HG03439 (cell line): ENCODE data around the gene XYLT1.

Source experiments
- ATAC-seq: cut with Tn5 transposase; IDR thresholded peaks from one replicate; pipeline ENCODE4 v1.9.1; 2021; ENCODE audit warnings: mild to moderate bottlenecking, moderate library complexity; ENCODE audit not compliant: unreplicated experiment

XYLT1 gene

DNA sequence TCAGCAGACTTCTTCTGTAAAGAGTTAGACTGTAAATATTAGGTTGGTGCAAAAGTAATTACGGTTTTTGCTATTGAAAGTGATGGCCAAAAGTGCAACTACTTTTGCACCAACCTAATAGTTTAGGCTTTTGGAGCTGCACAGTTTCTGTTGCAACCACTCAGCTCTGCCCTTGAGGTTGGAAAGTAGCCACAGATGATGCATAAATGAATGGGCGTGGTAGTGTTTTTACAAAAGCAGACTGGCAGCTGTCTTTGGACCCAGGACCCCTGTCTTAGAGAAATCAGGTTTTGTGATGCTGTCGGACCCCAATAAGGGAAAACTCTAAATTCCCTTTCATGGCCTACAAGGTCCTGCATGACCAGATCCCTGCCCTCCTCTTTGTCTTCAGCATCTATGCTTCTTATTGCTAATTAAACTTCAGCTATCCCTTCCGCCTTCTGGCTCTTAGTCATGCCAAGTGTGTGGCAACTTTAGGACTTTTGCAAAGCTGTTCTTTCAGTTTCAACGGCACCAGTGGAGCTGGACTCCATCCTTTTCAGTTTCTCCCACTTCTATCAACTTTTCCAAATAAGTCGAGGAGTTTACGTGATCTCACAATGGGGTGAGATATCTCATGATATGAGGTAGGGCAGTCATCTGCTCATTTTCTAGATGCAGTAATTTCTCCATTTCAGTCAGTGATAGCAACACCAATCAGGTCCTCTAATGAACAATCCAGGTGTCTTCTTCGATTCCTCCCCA lies 232.3 kb downstream of the XYLT1 start:
- no peak for ATAC-seq

DNA sequence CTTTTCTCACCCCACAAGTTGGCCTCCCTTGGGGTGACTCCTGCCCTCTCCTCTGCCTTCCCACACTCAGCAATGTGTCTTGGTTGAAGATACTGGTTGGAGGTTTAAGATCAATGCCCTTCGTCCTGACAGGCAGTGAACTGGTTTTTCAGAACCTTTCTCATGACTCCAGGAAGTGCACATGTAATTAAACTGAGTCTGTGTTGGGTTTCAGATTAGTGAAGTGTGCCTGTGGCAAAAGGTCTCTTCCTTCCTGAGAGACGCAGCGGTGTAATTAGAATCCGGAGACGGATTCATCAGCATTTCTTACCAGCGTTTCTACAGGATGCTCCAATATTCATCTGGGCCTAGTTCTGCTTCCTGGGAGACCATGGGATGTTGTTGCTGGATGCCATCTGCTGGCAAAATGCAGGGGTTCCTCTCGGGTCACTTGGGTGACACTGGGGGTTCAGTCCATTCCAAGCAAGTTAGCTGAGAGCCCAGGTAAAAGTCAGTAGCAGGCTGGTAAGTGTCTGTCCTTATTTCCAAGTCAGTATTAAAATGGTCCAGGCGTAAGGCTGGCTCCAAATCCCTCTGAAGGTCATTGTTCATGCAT lies 233.3 kb downstream of the XYLT1 start:
- ATAC-seq, result no peak

DNA sequence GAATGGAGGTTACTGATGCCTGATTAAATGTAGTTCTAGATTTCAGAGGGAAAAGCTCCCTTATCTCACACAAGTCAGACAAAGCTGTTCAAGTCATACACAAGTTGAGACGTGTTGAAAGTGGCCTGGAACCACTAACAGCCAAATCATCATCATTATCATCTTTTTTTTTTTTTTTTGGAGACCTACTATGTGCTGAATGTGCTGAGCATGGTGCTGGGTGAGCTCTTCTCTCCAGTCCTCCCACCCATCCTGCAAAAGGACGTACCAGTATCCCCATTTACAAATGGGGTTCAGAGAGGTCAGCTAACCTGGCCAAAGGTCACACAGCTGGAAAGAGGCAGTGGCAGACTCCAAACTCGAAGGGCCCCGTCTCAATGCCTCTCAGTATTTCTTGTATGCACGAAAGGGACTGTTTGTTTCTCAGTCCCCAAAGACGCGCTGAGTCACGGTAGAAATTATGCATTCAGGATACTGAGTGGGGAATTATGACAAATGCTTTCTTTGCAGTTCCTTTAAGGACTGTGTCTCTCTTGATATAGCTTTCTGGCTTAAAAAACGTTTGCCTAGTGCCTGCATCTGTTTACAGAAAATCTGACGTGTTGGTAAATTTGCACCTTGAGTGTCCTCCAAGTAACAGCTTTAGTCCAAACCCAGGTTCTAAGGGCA lies 235.5 kb downstream of the XYLT1 start:
- ATAC-seq, result no peak

DNA sequence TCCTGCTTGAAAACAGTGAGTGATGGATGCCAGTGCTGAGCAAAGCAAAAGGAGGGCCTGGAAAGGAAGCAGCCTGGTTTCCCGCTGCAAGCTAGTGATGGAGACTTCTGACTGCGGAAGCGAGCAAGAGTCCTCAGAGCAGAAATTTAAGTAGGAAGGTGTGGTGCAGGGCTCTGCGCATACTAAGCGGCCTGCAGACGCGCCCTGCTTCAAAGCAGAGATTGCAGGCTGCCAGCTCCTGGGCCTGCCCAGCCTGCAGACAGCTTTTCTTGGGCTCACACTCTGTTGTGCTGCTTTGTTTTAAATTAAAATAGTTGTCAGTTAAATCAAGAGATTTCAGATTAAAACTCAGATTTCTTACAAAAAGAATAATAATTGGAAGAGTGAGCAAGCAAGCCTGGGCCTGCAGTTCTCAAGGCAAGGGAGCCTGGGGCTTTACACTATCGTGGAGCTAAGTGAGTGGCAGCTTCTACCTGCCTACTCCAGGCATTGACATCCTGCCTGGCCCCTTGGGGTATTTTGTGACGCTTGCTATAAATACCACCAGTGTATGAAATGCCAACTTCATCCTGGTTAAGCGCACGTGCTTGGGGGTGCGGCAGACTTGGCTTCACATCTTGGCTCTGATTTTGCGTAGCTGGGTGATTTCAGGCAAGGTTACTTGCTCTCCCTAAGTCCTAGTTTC lies 237.3 kb downstream of the XYLT1 start:
- no peak for ATAC-seq

DNA sequence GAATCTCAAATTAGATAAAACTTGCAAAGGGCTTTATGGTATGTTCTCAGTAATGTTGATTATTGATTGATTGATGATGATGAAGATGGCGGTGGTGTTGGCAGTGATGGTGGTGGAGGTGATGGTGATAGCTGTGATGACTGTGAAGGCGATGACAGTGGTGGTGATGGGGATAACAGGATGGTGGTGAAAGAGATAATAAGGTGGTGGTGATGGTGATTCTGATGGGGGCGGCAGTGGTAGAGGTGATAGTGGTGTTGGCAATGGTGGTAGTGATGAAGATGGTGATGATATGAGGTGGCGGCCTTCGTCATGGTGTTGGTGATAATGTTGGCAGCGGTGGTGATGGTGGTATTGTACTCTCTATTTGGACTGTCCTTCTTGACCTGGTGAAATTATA lies 238.3 kb downstream of the XYLT1 start:
- ATAC-seq, result no peak

DNA sequence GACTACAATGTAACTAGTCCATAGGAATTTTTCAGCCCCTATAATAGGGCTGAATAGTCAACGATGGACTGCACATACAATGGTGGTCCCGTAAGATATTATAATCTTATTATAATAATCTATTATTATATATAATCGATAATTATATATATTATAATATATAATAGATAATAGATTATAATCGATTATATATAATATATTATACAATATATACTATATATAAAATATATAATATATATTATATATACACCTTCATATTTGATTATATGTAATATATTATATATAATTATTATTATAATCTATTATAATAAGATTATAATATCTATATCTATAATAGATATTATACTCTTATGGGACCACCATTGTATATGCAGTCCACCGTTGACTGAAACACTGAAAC lies 238.8 kb downstream of the XYLT1 start:
- ATAC-seq, result no peak

DNA sequence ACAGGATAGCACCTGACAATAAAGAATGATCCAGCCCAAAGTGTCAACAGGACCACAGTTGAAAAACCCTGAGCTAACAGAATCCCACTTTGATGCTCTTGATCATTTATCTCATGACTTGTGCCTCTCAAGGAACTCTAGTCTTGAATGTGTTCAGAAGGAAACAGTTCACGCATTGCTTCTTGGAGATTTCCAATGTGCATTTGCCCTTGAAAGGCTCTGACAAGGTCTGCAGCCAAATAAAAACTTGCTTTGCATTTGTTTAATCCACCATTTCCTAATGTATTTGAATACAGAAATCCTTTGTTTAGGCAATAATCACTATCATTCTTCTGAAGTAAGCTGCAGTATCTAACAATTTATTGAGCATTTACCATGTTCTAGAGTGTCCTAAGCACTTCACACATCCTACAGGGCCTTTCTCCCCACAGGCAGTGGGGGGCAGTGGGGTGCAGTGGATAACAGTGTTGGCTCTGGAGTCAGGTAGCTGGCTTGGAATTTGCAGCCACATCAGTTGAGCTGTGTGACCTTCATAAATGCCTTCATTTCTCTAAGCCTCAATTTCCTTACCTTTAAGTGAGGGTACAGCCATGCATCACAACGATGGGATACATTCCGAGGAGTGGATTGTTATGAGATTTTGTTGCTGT lies 239.7 kb downstream of the XYLT1 start:
- ATAC-seq, result no peak

DNA sequence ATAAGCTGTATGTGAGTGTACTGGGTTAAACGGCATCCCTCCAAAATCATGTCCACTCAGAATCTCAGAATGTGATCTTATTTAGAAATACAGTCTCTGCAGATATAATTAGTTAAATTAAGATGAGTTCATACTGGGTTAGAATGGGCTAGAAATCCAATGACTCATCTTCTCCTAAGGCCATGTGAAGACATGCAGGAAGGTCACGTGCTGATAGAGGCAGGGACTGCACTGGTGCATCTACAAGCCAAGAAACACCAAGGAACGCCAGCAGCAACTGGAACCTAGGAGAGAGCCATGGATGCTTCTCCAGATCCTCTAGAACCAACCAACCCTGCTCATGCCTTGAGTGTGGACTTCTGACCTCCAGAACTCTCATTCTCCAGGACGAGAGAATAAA lies 241.0 kb downstream of the XYLT1 start:
- ATAC-seq, result no peak

DNA sequence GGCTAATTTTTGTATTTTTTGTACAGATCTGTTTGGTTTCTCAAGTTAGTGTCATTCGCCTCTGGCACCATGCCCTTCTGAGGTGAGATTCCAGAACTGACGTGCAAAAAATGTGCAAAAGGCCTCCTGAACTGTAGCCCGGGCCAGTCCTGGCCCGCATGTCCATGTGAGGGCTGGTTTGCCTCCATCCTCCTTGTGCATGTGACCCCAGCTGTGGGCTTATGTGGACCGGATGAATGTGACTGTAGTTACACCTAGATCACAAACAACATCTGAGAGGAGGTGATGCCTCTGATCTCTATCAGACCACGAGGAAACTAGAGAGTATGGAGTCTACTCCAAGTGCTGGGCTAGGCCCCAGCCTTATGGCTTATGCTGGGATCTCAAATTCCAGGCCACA lies 241.6 kb downstream of the XYLT1 start:
- ATAC-seq, result no peak

DNA sequence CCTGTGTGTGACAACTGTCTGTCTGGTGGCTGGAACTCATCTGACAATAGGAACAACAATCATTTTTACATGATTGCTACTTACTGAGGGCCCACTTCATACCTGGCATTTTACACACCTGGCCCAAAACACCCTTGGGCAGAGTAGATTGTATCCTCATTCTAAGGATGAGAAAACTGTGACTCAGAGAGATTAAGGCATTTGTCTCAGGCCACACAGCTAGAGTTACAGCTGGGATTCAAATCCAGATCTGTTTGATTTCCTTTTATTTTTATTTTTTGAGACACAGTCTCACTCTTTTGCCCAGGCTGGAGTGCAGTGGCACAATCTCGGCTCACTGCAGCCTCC lies 242.1 kb downstream of the XYLT1 start:
- no peak for ATAC-seq

DNA sequence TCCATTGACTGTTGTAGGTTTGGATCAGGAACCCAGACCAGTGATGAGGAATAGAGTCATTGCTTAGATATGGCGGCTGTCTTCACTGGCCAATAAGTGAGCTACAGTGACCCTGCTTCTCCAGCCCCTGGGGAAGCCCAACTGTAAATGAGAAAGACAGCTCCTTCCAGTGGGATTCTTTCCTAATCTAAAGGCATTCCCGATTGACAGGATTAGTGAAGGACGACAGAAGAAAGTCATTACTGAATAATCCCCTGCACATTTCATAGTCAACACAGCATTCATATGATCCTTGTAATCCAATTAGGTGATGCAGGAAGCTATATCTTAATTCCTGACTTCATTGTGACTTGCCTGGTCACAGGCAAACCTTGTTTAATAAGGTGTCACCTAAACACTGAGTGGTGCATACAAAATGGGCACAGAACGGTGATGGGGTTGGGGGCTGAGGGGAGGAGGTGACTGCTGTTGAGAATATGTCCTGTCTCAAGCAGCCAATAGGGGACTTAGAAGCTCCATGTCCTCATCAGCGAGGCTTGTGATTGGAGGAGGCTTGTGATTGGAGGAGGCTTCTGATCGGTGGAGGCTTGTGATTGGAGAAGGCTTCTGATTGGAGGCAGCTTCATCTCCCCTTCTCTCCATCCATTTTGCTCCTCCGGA lies 242.6 kb downstream of the XYLT1 start:
- no peak for ATAC-seq

DNA sequence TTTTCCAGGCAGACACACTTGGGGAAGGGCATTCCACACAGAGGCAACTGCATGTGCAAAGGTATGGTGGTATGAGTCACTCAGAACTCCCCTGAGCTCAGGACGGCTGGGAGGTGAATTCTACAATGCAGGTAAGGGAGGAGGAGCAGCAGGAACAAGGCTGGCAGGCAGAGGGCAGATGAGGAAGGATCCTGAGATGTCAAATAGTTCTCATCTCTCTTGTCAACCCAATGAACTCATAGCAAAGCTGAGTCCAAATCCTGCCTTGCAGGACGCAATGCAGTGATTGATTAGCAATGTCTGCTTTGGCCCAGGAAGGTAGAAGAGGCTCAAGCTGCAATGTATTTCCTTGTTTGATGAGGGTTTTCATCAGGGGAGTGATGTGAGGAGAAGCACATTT lies 243.5 kb downstream of the XYLT1 start:
- no peak for ATAC-seq

DNA sequence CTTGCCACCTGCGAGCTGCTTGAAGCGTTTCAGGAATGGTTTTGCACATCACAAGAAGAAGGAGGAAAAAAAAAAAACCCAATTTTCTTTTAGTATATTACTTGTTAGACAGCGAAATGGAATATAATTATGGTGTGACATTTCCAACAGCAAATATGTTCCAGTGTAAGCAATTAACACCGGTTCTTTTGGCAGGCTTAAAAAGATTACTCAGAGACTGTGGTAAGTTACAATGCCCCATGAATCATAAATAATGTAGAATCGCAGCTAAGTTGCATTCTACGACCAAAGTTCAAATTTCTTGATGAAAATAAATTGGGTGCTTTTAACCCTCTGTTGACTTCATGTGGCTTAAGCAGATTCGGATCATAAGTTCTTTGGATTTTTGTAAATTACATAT lies 245.2 kb downstream of the XYLT1 start:
- no peak for ATAC-seq

DNA sequence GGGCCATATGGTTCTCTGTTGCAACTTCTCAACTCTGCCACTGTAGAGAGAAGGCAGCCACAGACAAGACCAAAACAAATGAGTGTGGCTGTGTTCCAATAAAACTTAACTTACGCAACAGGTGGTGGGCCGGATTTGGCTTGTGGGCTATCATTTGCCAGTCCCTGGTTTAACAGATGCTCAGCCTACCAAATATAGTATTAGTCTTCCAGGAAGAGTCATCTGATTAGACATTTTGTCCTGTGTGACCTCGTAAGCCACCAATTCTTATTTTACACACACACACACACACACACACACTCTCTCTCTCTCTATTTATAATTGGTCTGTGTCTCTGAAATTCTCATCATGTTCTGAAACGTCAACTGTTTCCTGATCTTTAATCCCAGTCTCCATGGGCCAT lies 245.9 kb downstream of the XYLT1 start:
- ATAC-seq, result no peak

DNA sequence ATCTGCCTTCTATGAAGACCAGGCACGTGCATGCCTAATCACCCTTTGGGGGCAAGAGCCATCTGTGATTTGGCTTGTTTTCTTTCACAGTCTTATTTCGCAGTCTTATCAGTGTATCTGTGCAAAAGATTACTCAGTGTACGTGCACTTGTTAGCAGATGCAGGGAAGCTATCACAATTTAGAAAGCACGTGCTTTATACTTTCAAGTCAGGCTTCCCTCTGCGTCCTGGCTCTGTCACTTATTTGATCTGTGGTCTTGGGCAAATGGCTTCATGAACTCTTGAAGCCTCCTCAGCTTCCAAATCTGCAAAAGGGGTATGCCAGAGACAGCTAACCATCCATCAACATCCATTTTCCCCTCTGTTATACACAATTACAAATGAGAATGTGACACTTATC lies 246.4 kb downstream of the XYLT1 start:
- ATAC-seq, result no peak

DNA sequence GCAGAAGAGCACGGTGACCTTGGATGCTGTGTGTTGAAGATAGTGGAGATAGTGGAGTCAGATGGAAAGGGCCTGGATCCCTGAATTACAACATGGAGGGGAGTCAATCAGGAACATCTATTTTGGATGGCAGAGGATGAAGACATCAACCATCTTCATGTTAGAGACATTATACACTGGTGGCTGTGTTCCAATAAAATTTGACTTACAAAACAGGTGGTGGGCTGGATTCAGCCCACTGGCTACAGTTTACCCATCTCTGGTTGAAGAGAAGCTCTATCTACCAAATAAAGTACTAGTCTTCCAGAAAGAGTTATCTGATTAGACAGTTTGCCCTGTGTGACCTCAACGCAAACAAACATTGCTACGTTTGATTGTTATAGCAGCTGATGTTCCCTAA lies 247.2 kb downstream of the XYLT1 start:
- no peak for ATAC-seq

DNA sequence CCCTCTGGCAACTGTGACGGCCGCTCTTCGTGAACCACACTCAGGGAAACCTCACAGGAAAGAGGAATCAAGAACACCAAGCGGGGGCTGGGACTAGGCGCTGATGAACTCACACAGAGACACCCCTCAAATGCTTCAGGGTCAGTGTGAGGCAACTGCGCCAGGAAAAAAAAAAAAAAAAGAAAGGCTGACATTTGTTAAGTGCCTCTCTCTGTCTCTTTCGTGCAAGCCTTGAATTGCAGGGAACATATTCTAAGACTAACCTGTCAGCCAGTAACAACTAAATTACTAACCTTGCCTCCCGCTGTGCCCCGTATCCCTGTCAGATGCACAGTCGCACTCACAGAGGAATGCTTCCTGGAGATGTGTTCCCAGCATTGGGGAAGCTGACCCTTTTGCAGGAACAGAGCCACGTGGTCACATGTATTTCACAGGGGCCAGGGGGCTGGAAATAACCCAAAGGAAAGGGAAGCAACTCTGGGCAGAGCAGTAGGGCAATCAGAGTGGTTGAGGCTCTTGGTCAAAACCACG lies 247.8 kb downstream of the XYLT1 start:
- ATAC-seq, result no peak

DNA sequence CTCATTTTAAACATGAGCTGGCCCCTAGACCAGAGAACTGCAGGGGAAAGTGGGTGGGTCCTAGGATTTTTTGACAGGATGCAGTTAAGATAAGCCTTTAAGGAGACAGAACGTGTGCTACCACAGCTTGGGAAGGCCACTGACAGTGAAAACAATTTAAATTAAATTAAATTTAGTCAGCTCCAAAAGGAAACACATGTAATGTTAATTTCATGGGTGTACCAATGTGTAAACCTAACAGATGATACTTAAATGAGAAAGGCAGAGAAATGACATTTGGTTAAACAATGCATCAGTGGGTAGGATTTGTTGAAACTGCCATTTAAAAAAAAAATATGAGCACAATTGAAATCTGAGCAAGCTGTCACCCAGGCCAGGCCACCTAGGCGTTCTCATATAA lies 250.8 kb downstream of the XYLT1 start:
- no peak for ATAC-seq

DNA sequence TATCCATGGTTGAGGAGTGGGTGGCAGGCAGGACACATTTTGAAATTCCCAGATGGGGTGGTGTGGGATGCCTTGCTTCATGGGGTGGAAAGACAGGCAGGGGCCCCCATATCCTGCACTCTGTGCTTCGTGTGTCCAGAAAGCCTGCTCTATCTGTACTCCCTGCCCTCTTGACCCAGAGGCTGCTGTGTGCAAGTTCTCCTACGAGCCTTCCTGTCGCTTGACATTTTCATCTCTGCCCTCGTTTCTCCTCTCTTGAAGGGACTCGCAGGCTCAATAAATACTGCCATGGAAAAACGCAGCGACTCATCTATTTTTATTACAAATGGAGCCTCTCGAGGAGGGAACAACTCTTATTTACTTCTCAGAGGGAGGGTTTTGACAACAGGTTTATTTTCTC lies 254.8 kb downstream of the XYLT1 start:
- no peak for ATAC-seq

DNA sequence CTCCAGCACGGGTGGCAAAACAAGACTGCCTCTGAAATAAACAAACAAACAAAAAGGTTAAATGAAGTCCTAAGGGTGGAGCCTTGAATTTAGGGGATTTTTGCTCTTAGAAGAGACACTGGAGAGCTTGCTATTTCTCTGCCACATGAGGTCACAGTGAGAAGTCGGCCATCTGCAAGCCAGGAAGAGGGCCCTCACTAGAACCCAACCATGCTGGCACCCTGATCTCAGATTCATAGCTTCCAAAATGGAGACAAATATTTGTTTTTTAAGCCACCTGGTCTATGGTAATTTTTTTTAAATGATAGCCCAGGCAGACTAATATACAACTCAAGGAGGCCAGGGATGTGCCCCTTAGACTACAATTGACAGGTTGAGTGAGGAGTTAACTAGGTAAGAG lies 255.5 kb downstream of the XYLT1 start:
- ATAC-seq, result no peak

DNA sequence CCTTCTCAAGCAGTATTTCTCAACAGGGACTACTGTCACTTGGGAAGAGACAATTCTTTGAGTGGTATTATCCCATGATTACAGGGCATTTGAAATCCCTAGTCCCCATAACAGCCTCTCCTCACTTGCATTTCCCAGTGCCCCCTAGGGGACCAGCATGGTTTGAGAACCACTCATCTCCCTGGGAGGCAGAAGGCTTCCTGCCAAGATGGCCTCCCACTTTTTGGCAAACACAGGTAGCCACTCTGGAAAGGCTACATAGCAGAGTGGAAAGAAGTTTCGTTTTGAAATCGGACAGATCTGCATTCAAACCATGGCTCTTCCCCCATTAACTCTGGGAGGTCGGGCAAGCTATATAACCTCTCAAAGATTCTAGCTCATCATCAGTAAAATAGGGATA lies 256.8 kb downstream of the XYLT1 start:
- no peak for ATAC-seq
